Mesenteric fat pad (tissue), 1 donor: ENCODE measurements around the gene KCNT2. TPM values are rescaled to one million over a fixed set of nuclear protein-coding genes. Genes with fewer than 3 reads are reported as not detected.
"Not testable (repeated sequence)": the region's sequence is repeated elsewhere in the genome, so short reads cannot be mapped to it uniquely, and the experiment has no call there.

Experiments used
- DNase-seq: peaks from one replicate; pipeline ENCODE4 v3.0.0-alpha.2; 2020; ENCODE audit warnings: low spot score
- total RNA-seq: library from RNA; stranded (reverse); fragmentation: NEBNext Ultra II Directional; extraction: Animal tissue kit (Norgen Biotek cat#: 25700); gene quantifications from one replicate; pipeline ENCODE4 v1.2.1, GENCODE V29; 2021
- donor health status: DM: yes; HTN: yes; CAD: no.

Gene KCNT2
- total RNA-seq, 1 donor from 2014 or later = 0.93 TPM

- no peak for DNase-seq
Measured at GRCh38 chr1:196590959-196591358, 17.3 kb downstream of the KCNT2 start.

GRCh38 chr1:196590012-196590708 is 18.1 kb downstream of the KCNT2 start:
- DNase-seq = no peak

GRCh38 chr1:196584696-196585095 is 23.5 kb downstream of the KCNT2 start:
- no peak for DNase-seq

DNA sequence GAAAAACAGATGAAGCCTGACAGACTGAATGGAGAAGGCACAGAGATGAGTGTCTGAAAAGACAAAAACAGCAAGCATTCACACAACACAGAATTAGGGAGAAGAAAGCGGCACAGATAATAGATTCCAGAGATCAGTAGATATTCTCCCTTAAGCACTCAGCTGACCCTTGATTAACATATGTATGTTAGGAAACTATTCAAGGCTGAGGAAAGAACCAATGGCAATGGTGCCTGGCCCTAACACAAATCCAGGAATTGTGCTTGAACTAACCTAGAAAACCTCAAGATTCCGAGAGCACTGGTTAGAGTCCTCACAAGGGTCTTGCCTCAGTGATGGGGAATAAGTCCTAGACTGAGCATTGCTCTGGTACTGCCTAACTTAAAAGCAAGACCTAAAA is 30.9 kb downstream of the KCNT2 start:
- no peak for DNase-seq

DNA sequence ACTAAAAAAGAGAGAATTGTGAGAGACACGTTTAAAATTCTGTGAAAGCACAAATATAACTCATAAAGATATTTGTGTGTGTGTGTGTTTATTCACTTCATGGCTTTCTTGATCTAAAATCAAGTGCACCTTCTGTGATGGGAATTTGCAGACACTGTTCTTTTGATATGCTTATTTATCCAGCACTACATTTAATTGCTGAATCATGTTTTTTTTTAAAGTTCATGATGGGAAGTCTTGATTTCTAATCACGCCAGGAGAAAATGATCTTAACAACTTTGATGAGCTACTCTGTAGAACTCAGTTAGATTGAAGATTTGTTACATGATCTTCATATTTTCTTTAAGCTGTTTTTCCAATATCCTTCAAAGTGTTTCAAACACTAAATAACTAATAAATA is 35.0 kb downstream of the KCNT2 start:
- no peak for DNase-seq

- DNase-seq = no peak
Measured at GRCh38 chr1:196567238-196567637, 41.0 kb downstream of the KCNT2 start.

DNA sequence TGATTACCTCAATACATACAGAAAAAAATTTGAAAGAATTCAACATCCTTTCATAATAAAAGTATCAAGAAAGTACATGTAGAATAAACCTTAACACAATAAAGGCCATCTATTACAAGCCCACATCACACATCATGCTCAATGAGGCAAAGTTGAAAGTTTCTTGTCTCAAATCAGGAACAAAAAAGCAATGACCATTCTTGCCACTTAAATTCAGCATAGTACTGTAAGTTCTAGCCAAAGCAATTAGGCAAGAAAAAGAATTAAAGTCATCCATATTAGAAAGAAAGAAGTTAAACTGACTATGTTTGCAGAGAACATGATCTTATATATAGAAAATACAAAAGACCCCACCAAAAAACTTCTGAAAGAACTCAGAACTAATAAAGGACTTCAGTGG is 44.5 kb downstream of the KCNT2 start:
- DNase-seq = no peak

DNA sequence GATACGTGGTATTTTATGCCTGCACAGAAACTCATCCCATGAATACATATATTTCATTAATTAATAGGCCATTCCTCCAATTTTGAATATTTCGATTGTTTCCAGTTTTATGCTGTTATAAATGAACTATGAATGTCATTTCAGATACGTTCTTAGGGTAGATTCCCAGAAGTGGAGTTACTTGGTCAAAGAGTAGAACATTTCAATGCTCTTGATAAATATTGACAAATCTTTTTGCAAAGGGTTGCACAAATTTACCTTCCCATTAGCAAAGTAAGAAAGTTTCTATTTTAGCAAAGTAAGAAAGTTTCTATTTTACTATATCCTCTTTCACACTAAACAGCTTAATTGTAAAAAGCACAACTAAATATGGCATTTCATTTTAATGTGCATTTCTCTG is 48.9 kb downstream of the KCNT2 start:
- DNase-seq = no peak

- no peak for DNase-seq
Measured at GRCh38 chr1:196558411-196558810, 49.8 kb downstream of the KCNT2 start.

DNA sequence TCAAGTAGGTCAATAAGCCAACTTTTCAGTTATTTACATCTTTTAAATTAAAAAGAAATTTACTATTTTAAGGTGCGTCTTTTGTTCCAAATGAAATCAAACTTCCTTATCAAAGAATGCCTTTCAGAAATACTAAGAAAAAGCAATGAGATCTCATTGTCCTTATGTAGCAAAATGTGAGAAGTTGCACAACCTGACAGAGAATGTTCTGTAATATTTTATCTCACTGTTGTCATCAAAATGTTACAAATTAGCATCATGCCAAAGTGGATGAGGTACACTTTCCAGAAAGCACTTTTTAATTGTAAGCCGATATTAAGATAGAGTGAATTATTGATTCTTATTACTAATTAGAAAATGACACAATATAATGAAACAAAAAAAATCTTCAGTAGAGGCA is 50.4 kb downstream of the KCNT2 start:
- no peak for DNase-seq

- no peak for DNase-seq
Measured at GRCh38 chr1:196550731-196551130, 57.5 kb downstream of the KCNT2 start.

GRCh38 chr1:196546272-196547111 is 61.7 kb downstream of the KCNT2 start:
- no peak for DNase-seq

DNA sequence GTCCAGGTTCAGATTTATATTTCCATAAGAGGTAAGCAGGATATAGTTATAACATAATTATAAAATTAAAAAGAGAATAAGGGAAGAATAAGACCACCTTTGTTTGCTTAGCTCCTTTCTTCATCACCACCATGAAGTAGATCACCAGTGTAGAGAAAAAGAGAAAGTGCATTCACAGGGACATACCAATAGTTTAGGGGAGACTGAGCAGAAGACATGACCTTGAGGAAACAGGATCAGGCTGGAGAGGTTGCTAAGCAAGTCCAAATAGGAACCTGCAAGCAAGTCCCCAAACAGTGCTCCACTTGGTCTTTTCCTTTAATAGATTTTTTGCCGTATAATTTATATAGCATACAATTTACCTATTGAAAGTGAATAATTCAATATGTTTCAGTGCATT is 63.0 kb downstream of the KCNT2 start:
- no peak for DNase-seq

- DNase-seq = no peak
Measured at GRCh38 chr1:196544617-196545016, 63.6 kb downstream of the KCNT2 start.

GRCh38 chr1:196543833-196544232 is 64.4 kb downstream of the KCNT2 start:
- no peak for DNase-seq

GRCh38 chr1:196538473-196538872 is 69.8 kb downstream of the KCNT2 start:
- DNase-seq = no peak

DNA sequence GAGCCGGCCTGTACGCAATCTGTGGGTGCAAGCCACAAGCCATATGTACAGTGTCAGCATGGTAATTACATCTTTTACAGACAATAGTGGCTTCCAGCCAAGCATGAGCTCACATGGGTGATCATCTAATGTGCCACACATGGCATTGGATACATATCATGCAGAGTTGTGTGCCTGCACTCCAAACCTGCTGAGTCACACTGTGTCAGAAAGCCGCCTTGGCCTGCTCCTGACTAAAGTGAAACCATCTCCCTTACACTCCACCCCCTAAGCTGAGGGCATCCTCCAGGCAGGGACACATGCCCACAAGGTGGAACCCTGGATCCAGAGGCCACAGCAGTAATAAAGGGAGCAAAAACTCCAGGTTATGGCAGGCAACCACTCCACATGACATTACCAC is 72.5 kb downstream of the KCNT2 start:
- DNase-seq = peak; percentile 87

DNA sequence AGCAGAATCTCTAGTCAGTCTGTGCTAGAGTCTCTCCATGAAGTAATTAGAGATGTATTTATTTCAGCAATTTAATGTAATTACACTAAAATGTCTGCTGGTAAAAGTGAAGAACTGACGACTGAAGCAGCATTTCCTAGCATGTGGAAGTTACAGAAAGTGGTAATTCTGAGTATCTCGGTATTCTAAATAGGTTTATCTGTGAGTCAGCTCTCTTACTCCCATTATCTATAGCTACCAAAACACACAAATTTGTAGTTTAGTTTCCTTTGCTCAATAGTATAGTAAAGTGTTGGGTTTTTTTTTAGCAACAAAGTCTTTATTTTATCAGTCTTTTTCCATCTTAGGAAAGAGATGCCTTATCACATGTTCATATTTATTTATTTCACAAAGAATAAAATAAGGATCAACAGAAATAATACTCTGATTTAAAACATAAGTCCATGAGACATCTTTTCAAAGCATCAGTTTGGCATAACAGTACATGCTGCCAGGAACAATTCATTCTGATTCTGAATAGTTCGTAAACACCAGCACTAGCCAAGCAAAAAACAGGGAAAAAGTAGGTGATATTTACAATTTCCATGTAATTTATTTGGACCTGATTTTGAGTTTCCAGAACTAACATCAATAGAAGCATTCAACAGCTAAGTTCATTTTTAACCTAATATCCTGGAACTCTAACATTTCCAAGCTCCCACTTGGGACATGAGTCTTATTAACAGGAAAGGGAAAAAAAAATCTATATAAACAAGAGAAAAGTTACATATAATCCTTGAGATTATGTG is 76.3 kb downstream of the KCNT2 start:
- DNase-seq = no peak

DNA sequence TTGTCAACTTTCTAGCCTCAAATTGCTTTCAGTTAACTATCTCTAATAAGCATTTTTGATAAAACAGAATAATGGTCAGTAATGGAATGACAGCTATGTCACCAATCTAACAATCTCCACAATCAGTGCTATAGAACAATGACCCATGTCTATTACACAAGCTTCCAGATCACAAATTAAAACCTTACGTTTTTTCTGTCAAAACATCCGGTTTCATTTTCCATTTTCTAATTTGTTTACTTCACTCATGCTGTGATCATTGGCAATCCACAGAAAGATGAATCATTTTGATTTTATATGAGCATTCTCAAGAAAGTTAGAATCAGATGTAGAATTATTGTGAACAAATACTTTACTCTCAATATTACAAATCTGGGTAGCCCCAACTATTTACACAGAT is 80.3 kb downstream of the KCNT2 start:
- DNase-seq = no peak

DNA sequence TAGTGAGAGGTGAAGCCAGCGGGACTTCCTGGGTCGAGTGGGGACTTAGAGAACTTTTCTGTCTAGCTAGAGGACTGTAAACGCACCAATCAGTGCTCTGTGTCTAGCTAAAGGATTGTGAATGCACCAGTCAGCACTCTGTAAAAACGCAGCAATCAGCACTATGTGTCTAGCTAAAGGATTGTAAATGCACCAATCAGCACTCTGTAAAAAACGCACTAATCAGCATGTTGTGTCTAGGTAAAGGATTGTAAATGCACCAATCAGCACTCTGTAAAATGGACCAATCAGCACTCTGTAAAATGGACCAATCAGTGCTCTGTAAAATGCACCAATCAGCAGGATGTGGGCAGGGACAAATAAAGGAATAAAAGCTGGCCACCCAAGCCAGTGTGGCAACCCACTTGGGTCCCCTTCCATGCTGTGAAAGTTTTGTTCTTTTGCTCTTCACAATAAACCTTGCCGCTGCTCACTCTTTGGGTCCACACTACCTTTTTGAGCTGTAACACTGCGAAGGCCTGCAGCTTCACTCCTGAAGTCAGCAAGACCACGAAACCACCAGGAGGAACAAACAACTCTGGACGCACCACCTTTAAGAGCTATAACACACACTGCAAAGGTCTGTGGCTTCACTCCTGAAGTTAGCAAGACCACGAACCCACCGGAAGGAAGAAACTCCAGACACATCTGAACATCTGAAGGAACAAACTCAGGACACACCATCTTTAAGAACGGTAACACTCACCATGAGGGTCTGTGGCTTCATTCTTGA is 85.5 kb downstream of the KCNT2 start:
- not testable (repeated sequence) for DNase-seq

DNA sequence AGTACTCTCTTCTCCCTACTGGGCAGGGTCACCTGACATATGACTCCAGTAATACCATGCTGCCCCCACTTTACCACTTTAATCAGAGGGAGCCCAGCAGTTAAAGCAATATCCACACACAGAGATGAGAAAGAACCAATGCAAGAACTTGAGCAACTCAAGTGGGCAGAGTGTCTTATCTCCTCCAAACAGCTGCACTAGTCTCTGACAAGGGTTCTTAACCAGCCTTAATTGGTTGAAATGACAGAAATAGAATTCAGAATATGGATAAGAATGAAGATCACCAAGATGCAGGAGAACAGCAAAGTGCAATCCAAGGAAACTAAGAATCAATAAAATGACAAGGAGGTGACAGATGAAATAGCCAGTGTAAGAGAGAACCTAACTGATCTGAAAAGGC is 91.0 kb downstream of the KCNT2 start:
- no peak for DNase-seq
